Fibroblast of gingiva (primary cell): Measurements from ENCODE around the gene SLC26A8.
A peak's percentile ranks its signal among the peaks of the same experiment; 100 is the strongest.

Experiments
- DNase-seq: peaks from one replicate; pipeline ENCODE4 v3.0.0-alpha.2; 2011; ENCODE audit warnings: low read depth

Gene SLC26A8, protein sequence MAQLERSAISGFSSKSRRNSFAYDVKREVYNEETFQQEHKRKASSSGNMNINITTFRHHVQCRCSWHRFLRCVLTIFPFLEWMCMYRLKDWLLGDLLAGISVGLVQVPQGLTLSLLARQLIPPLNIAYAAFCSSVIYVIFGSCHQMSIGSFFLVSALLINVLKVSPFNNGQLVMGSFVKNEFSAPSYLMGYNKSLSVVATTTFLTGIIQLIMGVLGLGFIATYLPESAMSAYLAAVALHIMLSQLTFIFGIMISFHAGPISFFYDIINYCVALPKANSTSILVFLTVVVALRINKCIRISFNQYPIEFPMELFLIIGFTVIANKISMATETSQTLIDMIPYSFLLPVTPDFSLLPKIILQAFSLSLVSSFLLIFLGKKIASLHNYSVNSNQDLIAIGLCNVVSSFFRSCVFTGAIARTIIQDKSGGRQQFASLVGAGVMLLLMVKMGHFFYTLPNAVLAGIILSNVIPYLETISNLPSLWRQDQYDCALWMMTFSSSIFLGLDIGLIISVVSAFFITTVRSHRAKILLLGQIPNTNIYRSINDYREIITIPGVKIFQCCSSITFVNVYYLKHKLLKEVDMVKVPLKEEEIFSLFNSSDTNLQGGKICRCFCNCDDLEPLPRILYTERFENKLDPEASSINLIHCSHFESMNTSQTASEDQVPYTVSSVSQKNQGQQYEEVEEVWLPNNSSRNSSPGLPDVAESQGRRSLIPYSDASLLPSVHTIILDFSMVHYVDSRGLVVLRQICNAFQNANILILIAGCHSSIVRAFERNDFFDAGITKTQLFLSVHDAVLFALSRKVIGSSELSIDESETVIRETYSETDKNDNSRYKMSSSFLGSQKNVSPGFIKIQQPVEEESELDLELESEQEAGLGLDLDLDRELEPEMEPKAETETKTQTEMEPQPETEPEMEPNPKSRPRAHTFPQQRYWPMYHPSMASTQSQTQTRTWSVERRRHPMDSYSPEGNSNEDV

DNA sequence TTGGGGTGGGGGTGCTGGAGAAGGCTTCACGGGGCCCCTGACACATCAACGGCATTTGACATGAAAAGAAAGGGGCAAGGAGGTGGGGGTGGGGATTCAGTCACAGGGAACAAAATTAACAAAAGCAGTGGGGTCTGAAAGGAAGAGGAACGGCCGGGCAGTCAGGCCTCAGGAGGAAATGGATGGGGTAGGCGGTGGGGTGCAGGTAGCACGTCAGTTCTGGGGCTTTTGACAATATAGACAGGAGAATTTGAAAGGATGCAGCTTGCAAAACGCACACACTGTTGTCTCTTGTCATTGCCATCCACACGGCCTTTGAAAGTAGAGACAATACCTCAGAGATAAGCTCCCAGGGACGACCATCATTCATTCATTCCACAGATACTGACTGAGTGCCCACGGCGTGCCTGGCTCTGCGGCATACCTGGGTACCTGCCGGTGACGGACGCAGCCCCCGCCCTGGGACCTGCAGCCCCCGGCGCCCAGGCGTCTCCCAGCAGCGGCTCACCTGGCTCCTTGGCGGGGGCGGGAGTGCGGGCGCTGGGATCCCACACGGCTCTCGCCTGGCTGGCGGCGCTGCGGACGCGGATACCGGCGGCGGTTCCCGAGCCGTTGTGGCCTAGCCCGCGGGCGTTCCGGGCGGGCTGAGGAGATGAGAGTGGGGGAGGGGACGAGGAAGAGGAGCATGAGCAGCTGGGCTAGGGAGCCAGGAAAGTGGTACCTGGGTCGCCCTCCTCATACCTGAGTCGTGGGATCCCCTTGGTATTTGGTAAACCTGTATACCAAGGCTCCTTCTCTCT is at the start of gene SLC26A8:
TSS of gene SLC26A8 (minus strand) at position 646 of the 800 bp plus-strand sequence. CDS start 4,934 bp downstream, outside the sequence.
- no peak for DNase-seq

DNA sequence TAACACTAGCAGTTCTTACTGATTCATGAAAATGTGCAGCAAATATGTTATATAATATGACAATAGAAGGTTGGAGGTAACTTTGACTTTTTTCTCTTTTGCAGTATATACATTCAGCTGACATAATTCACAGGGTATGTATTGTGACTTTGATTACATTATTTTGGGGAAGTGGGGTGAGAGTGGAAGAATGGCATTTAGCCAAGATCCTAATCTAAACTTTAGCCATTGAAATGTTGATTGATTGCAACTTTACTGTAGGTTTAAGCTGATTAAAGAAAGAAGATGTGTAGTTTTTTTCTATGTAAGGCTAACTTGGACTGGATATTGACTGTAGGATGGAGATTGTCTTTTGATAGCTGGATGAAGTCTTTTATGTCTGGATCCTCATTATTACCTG is 49.1 kb upstream of the SLC26A8 start:
- DNase-seq: no peak

DNA sequence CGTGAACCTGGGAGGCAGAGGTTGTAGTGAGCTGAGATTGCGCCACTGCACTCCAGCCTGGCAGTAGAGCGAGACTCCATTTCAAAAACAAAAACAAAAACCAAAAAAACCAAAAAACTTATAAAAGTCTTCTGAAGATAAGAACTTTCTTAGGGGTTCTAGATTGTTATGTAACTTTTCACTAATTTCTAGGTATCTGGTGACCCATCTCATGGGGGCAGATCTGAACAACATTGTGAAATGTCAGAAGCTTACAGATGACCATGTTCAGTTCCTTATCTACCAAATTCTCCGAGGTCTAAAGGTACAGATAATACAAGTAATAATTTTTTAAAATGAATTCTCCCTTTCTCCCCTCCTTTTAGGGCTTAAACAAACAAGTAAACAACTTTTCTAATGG is 48.2 kb upstream of the SLC26A8 start:
- DNase-seq: no peak

DNA sequence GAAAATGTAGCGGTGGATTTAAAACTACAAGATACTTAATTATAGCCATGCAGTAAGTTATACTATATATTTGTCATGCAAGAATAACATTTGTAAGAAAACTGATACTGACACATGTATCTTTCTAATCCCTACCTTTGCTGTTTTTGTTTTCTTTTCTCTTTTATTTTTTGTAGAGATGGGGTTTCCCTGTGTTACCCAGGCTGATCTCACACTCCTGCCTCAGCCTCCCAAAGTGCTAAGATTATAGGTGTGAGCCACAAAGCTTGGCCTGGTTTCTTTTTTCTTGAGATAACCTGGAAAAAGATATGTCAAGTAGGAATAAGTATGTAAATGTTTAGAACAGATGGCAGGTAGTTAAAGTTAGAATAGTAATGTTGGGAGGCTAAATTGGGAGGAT is 47.3 kb upstream of the SLC26A8 start:
- DNase-seq: no peak

DNA sequence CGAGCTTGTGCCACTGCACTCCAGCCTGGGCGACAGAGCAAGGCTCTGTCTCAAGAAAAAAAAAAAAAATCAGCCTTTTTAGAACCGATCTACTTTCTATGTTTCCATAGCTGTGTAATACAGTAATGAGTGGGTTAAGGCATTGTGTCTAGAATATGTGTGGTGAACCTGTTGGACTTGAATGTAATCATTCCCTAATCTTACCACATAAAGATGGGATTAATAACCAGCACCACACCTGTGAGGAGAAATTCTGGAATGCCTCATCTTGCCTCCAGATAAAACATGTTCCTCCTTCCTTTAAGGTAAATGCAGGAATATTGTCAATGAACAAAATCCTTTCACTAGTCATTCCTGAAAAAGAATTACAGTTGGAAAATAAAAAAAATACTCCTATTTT is 46.8 kb upstream of the SLC26A8 start:
- no peak for DNase-seq

DNA sequence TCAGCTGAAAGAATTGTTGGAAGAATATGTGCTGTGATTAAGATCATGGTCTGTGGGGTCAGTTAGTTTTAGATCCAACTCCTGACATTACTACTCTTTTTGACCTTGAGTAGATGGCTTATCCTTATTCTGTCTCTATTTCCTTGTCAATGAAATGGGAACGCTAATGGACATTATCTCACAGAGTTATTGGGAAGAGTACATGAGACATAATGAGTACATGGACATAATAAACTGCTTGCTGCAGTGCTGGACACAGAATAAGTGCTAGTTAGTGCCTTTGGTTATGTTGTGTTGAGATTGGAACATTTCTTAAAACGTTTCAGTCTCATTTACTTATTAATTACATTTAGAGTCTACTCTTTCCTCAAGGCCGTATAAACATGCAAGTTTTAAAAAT is 45.8 kb upstream of the SLC26A8 start:
- no peak for DNase-seq

DNA sequence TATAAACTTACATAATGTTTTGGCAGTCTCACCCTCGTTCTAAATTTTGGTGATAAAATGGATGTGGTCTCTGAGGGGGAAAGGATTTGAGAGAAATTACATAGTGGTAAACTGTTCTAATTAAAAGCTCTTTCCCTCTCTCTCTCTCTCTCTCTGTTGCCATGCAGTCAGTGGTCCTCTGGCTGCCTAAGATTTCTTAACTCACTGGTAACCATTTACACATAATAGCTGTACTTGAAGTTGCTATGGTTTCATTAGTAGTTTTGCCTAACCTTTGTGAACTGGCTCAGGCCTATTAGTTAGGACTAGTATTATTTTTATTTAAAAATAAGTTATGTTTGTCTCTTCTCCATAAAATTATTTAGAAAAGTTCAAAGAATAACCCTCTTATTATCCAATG is 45.1 kb upstream of the SLC26A8 start:
- DNase-seq: no peak

DNA sequence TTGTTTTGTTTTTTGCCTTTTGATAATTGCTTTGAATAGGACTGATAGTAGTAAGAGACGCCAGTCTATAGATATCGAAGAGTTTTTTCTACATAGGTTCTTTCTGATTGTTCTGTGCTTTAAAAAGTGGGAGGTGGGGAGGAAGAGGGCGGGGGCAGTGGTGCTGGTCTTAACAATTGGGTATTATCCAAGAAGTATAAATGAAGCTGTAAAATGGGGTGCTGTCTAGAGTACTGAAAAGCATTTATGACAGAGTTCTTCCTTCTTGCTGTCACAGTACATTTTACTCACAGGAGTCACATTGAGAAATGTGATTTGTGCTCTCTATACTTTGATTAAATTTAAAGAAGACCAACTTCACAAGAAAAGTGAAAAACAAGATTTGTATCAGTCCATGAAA is 44.1 kb upstream of the SLC26A8 start:
- DNase-seq: no peak

DNA sequence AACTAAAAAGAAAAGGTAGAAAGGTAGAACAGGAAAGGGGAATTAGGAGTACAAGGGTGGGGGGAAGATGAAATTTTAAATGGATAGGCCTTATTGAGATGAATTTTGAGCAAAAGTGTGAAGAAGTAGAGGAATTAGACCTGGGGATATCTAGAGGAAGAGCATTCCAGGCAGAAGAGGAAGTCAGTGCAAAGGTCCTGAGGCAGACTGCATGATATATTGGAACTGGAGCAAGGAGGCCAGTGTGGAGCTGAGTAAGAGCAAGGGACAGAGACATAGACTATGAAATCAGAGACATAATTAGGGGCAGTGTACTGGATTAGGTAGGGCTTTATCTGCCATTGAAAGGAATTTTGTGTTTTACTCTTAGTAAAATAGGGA is 43.6 kb upstream of the SLC26A8 start:
- DNase-seq: no peak

DNA sequence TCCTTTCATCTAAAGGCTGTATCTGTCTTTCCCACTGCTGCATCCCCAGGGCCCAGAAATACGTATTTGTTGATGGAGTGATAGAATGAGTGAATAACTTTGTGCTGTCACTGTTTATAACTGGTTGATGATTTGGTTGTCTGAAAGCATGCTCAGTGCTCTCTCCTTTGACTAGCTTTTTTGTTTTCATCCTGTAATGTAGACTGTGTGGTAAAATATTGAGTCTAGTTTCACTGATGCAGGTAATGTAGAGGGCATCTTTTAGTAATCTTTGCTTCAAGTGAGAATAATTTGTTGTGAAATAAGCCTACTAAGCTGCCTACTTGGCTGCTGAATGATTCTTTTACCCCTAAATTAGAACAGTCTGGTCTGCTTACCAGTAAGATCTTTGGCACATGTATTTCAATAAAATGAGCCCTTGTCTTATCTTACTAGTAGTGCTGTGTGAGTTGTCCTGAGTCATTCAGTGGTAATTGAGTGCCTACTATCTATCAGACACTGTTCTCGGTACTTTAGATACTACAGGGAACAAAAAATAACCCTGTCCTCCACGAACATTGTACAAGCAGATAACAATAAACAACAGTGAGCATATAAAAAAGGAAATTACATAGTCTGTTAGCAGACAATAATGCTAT is 43.1 kb upstream of the SLC26A8 start:
- DNase-seq: peak; percentile 48

DNA sequence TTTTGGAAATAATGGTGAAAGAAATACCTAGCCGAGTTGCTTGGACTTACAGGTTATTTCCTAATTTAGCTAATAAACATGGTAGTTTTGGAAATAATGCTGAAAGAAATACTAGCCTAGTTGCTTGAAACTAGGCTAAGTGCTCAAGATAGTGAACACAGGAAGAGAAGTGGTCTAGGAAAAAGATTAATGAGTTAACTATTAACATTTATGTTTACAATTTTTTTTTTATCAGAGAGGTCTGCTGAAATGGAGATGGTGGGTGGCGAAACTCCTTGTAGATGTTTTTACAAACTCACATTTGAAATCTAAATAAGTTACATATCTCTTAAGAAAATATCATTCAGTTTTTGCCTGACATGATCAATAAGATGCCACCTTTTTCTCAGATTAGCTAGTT is 42.4 kb upstream of the SLC26A8 start:
- DNase-seq: no peak

DNA sequence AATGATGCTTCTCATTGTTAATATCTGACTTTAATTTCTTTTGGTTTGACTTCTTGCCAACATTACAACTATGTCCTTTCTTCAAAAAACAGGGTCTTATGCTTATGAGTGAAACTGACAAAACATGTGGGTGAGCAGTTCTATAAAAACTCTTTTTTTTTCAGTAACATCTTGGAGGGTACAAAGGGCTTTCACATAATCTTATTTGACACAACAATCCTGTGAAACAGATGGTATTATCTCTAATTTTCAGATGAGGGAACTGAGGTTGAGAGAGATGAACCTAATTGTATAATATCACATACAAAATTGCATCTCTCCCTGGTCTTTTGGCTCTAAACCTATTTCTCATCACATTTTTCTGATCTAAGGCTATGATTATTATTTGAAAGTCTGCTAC is 41.5 kb upstream of the SLC26A8 start:
- DNase-seq: no peak

DNA sequence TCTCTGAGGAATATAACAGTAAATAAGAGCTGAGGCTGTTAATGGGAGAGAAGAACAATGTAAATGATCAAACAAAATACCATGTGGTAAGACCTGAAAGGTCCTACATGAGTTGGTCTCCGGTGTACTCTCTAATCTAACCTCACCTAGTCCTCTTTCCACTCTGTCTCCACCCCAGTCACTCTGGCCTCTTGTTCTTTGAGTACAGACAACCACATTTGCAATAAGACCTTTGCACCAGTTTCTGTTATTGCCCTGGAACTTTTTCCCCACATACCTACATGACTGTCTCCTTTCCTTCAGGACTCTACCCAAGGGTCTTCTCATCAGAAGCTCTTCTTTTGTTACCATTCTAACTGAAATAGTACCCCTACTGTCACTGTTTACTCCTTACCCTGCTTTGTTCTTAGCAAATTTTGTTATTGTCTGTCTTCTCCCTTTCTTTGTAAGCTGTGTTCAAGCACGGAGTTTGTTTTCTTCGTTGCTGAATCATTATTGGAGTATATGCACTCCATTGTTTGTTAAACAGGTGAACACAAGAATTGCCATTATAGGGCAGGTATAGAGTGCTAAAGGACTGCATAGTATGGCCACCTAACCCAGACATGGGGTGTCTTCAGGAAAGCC is 40.4 kb upstream of the SLC26A8 start:
- no peak for DNase-seq

DNA sequence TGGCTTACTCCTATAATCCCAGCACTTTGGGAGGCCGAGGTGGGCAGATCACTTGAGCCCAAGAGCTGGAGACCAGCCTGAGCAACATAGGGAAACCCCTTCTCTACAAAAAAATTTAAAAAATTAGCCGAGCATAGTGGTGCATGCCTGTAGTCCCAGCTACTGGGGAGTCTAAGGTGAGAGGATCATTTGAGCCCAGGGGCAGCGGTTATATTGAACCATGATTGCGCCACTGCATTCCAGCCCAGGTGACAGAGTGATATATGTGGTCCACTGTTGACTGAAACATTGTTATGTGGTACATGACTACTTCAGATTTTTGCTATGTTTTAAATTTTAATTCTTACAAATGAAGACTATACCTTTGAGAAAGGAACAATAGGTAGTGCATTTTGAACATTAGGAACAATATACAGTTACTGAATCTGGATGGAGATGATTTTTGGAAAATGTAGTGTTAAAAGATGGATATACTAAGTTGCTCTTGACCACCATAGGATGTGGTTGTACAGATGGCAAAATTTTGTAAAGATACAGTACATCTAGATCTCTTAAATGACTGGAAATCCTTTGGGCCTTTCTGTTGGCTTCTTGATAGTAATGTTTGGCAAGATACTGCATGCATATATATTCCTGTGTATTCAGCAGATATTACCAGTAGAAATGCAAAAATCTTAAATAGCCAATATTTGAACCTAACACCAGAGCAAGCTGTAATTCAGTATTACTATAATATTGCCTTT is 39.0 kb upstream of the SLC26A8 start:
- DNase-seq: no peak

DNA sequence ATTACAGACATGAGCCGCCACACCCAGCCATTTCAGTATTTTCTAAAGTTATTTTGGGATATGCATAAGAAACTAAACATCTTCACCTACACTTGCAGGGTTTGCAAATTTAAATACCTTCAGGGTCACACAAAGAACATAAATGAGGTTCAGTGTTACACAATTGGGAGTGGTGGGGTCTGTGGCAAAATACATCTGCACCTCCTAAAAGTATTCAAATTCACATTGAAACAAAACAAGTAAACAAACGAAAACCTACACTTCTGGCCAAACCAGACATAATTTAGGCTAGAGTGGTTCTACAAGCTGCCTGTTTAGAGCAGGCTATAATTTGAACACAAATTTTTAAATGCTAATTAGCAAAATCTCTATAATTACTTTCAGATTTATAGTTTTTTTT is 37.8 kb upstream of the SLC26A8 start:
- no peak for DNase-seq

DNA sequence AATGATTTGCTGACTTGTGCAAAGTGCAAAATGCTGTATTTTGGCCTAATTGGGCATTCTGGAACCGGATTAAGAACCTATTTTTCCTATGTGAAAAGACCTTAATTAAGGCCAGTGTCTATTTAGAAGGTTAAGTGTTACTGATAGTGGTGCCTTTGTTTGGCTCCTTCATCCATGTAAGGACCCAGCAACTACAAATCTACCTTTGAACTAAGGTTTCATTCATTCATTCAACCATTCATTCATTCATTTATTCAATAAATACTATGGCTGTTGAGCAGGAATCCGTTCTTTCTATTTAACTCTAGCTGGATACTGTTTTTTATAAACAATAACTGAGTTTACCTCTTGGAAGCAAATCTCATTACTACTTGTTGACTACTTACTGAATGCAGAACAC is 36.8 kb upstream of the SLC26A8 start:
- DNase-seq: no peak

DNA sequence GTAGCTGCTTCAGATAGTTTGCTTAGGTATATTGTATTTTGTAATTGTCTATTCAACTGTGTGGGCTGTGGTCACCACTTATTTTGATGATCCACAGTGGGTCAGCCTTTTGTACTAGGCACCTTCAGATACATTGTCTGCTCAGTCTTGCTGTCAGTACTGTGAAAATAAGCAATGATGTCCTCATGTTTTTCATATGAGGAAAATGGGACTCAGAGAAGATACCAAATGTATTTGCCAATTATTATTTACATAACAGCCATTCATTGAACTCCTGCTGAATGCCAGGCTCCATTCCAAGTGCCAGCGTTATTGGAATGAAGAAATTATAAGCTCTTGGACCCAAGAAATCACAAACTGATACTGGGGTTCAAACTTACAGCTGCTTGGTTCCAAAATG is 31.7 kb upstream of the SLC26A8 start:
- no peak for DNase-seq

DNA sequence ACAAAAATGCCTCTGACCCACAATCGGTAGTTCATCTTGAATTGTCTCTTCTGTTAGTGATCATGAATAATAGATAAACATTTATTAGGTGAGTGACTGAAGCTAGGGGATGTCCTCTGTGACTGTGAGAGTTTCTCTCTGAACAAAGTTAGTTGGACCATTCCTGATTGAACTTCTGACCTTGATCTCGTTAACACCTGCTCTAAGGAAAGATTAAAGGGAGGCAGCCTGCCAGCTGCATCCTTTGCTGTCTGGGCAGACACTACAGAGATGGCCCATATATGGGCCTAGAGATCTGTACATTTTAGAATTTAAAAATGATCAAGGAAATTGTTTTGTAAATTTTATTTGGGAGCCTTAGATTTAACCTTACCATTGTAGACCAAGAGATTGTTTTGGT is 30.5 kb upstream of the SLC26A8 start:
- no peak for DNase-seq

DNA sequence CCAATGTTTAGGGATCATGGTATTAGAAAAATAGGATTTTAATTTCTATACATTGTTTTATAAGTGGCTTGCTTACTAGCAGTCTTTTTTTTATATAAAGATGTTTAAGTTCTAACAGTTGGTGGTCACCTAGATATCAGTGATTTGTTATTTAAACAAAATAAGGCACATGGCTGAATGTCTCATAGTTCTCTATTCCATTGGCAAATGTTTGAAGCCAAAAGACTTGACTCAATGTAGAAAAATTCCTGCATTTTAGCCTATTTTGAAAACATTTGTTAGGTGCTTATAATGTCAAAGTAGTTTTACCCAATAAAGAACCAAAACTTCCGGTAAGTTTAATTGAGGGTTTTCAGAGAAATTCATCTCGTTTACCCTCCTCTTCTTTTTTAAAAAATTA is 30.0 kb upstream of the SLC26A8 start:
- DNase-seq: no peak

DNA sequence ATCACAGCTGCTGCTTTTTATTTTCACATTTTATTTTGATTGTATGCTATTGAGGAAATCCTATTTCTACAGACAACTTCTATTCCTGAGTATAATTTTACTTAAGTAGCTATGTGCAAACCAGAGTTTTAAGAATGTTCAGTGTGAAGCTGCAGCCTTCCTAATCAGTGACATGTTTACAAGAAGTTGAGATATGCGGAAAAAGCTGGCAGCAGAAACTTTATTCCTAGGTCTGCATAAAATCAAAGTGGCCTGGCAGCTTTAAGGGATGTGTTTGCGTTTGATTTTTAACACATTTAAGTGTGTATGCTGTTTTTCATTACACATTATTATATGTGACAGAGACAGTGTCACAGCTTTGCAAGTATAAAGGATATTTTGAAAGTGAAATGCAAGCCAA is 29.4 kb upstream of the SLC26A8 start:
- DNase-seq: no peak

DNA sequence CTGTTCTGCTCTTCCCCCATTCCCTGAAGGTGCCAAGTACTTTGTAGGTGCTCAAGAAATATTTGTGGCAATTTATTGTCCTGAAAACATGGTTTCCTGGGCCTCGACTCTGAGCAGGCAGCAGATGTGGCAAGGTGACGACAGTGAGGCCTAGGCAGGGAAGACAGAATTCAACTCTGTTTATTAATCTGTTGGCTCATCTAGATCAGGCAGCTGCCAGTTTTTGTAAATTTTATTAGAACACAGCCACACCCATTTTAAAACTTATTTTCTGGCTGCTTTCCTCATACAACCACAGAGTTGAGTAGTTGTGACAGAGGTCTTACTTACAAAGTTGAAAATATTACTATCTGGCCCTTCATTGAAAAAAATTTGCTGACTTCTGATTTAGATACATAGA is 27.7 kb upstream of the SLC26A8 start:
- peak; percentile 51 for DNase-seq
